GM10847 (cell line): Measurements from ENCODE around the gene MAK.

Experiments used
- POLR2A ChIP-seq: IDR thresholded peaks from 2 replicates; pipeline ENCODE4 v1.6.1; 2011; ENCODE audit not compliant: insufficient read length; ENCODE audit errors: extremely low read depth

The MAK gene

GRCh38 chr6:10854922-10855632 is 16.7 kb upstream of the MAK start:
- TF ChIP-seq POLR2A, result no peak

GRCh38 chr6:10852361-10852960 is 14.1 kb upstream of the MAK start:
- TF ChIP-seq POLR2A, result no peak

- TF ChIP-seq POLR2A, result no peak
Measured at GRCh38 chr6:10850728-10851127, 12.4 kb upstream of the MAK start.

- no peak for TF ChIP-seq POLR2A
Measured at GRCh38 chr6:10849901-10850300, 11.6 kb upstream of the MAK start.

GRCh38 chr6:10847684-10848083 is 9.3 kb upstream of the MAK start:
- no peak for TF ChIP-seq POLR2A

- TF ChIP-seq POLR2A, result no peak
Measured at GRCh38 chr6:10843554-10843953, 5.2 kb upstream of the MAK start.

- no peak for TF ChIP-seq POLR2A
Measured at GRCh38 chr6:10838794-10839333, 525 bp upstream of the MAK start.

GRCh38 chr6:10837622-10837994 is 731 bp downstream of the MAK start:
- TF ChIP-seq POLR2A, result no peak

- TF ChIP-seq POLR2A, result no peak
Measured at GRCh38 chr6:10837009-10837621, 1.2 kb downstream of the MAK start.

- TF ChIP-seq POLR2A, result no peak
Measured at GRCh38 chr6:10834823-10835222, 3.5 kb downstream of the MAK start.

GRCh38 chr6:10831609-10832008 is 6.7 kb downstream of the MAK start:
- TF ChIP-seq POLR2A, result no peak

GRCh38 chr6:10824819-10825218 is 13.5 kb downstream of the MAK start:
- TF ChIP-seq POLR2A, result no peak

- no peak for TF ChIP-seq POLR2A
Measured at GRCh38 chr6:10824297-10824696, 14.0 kb downstream of the MAK start.

GRCh38 chr6:10809098-10809497 is 29.2 kb downstream of the MAK start:
- TF ChIP-seq POLR2A, result no peak

GRCh38 chr6:10808376-10808775 is 30.0 kb downstream of the MAK start:
- TF ChIP-seq POLR2A, result no peak

- no peak for TF ChIP-seq POLR2A
Measured at GRCh38 chr6:10801224-10801848, 37.0 kb downstream of the MAK start.

- no peak for TF ChIP-seq POLR2A
Measured at GRCh38 chr6:10800810-10801209, 37.5 kb downstream of the MAK start.

GRCh38 chr6:10794239-10794638 is 44.1 kb downstream of the MAK start:
- no peak for TF ChIP-seq POLR2A
